Lower lobe of right lung (tissue), 2 donors: ENCODE measurements around the gene DSN1. TPM values are rescaled to one million over a fixed set of nuclear protein-coding genes. Genes with fewer than 3 reads are reported as not detected.

Source experiments
- ATAC-seq, 2 donors: fragments of 200-7000 bp; cut with Tn5 transposase; one replicate each; pipeline ENCODE4 v1.9.1; 2020 to 2022; ENCODE audit warnings: mild to moderate bottlenecking in 2 of 2, moderate library complexity in 2 of 2
- DNase-seq: peaks from one replicate; pipeline ENCODE4 v3.0.0-alpha.2; 2020
- H3K27ac ChIP-seq: fragments of 200-600 bp; one replicate; pipeline ENCODE4 v1.8.0; 2022
- H3K27me3 ChIP-seq: fragments of 200-600 bp; one replicate; pipeline ENCODE4 v1.8.0; 2022; ENCODE audit warnings: low read depth
- H3K36me3 ChIP-seq: fragments of 200-600 bp; one replicate; pipeline ENCODE4 v1.8.0; 2022; ENCODE audit warnings: mild to moderate bottlenecking
- H3K4me1 ChIP-seq: fragments of 200-600 bp; one replicate; pipeline ENCODE4 v1.8.0; 2022
- H3K4me3 ChIP-seq: fragments of 200-600 bp; one replicate; pipeline ENCODE4 v1.8.0; 2022; ENCODE audit warnings: mild to moderate bottlenecking
- H3K9me3 ChIP-seq: fragments of 200-600 bp; one replicate; pipeline ENCODE4 v1.8.0; 2022
- CTCF ChIP-seq: fragments of 200-600 bp; IDR thresholded peaks from one replicate; pipeline ENCODE4 v1.8.0; 2022; ENCODE audit warnings: antibody characterized with exemption, mild to moderate bottlenecking
- intact Hi-C: fragments of 100-400 bp; cut with DNase I; formaldehyde crosslinking; loops from one replicate; pipeline ENCODE4 v1.11.0; 2022
- total RNA-seq: library from RNA; stranded (reverse); fragmentation: NEBNext Ultra II Directional; extraction: Animal tissue kit (Norgen Biotek cat#: 25700); gene quantifications from one replicate; pipeline ENCODE4 v1.2.1, GENCODE V29; 2021
- donor health status: DM: no; HTN: yes; CAD: no; lungs with severe emphysema.

Gene DSN1
- total RNA-seq, 1 donor from 2014 or later = 6.5 TPM

- TF ChIP-seq CTCF = no peak
- ATAC-seq (peak; percentile 31 to 56), DNase-seq (peak; percentile 54)
- peak overlapping the region; percentile 89 for H3K4me3 ChIP-seq
- peak overlapping the region; percentile 65 for H3K27ac ChIP-seq
- no peaks in the 10 kb centered on the region for H3K36me3 ChIP-seq
- H3K4me1 ChIP-seq = peaks cover 16% of the 10 kb centered on the region
- intact Hi-C loops = no loop called here
- H3K27me3 ChIP-seq = no peaks in the 10 kb centered on the region
- no peaks in the 10 kb centered on the region for H3K9me3 ChIP-seq
Measured at GRCh38 chr20:36745234-36745926, 28.2 kb downstream of the DSN1 start.

GRCh38 chr20:36744764-36745191 lies 28.8 kb downstream of the DSN1 start:
- Histone ChIP-seq H3K36me3 (no peaks in the 10 kb centered on the region), H3K27me3 (no peaks in the 10 kb centered on the region), H3K4me1 (peaks cover 16% of the 10 kb centered on the region), H3K27ac (no peak overlapping the region), H3K4me3 (peak overlapping the region; percentile 89), H3K9me3 (no peaks in the 10 kb centered on the region)
- ATAC-seq (peak; percentile 56 to 63), DNase-seq (no peak)
- intact Hi-C loops = no loop called here
- TF ChIP-seq CTCF = no peak

GRCh38 chr20:36744243-36744642 lies 29.3 kb downstream of the DSN1 start:
- H3K27me3 ChIP-seq = no peaks in the 10 kb centered on the region
- no peak for TF ChIP-seq CTCF
- H3K4me3 ChIP-seq = no peak overlapping the region
- no peaks in the 10 kb centered on the region for H3K36me3 ChIP-seq
- no peak for ATAC-seq
- H3K9me3 ChIP-seq = no peaks in the 10 kb centered on the region
- peaks cover 16% of the 10 kb centered on the region for H3K4me1 ChIP-seq
- intact Hi-C loops = no loop called here
- H3K27ac ChIP-seq = no peak overlapping the region
- DNase-seq = no peak

GRCh38 chr20:36742558-36742957 lies 31.0 kb downstream of the DSN1 start:
- Histone ChIP-seq H3K4me1 (peaks cover 16% of the 10 kb centered on the region), H3K4me3 (no peak overlapping the region), H3K27ac (no peak overlapping the region), H3K36me3 (no peaks in the 10 kb centered on the region), H3K9me3 (no peaks in the 10 kb centered on the region), H3K27me3 (no peaks in the 10 kb centered on the region)
- ATAC-seq (no peak), DNase-seq (no peak)
- intact Hi-C loops = no loop called here
- no peak for TF ChIP-seq CTCF

GRCh38 chr20:36741072-36741471 lies 32.5 kb downstream of the DSN1 start:
- TF ChIP-seq CTCF = no peak
- ATAC-seq (no peak), DNase-seq (no peak)
- Histone ChIP-seq H3K9me3 (no peaks in the 10 kb centered on the region), H3K4me3 (no peak overlapping the region), H3K27me3 (no peaks in the 10 kb centered on the region), H3K4me1 (peaks cover 16% of the 10 kb centered on the region), H3K36me3 (no peaks in the 10 kb centered on the region), H3K27ac (no peak overlapping the region)
- intact Hi-C loops = no loop called here

GRCh38 chr20:36737183-36737499 lies 36.4 kb downstream of the DSN1 start:
- ATAC-seq (no peak), DNase-seq (no peak)
- intact Hi-C loops = no loop called here
- Histone ChIP-seq H3K4me1 (no peaks in the 10 kb centered on the region), H3K27me3 (no peaks in the 10 kb centered on the region), H3K9me3 (no peaks in the 10 kb centered on the region), H3K4me3 (no peak overlapping the region), H3K27ac (no peak overlapping the region), H3K36me3 (no peaks in the 10 kb centered on the region)
- no peak for TF ChIP-seq CTCF
